ENCODE results near the gene CNRIP1. TPM values are rescaled to one million over a fixed set of nuclear protein-coding genes. Genes with fewer than 3 reads are reported as not detected.

CNRIP1 gene
- total RNA-seq, 1 donor from 2014 or later: not detected

DNA sequence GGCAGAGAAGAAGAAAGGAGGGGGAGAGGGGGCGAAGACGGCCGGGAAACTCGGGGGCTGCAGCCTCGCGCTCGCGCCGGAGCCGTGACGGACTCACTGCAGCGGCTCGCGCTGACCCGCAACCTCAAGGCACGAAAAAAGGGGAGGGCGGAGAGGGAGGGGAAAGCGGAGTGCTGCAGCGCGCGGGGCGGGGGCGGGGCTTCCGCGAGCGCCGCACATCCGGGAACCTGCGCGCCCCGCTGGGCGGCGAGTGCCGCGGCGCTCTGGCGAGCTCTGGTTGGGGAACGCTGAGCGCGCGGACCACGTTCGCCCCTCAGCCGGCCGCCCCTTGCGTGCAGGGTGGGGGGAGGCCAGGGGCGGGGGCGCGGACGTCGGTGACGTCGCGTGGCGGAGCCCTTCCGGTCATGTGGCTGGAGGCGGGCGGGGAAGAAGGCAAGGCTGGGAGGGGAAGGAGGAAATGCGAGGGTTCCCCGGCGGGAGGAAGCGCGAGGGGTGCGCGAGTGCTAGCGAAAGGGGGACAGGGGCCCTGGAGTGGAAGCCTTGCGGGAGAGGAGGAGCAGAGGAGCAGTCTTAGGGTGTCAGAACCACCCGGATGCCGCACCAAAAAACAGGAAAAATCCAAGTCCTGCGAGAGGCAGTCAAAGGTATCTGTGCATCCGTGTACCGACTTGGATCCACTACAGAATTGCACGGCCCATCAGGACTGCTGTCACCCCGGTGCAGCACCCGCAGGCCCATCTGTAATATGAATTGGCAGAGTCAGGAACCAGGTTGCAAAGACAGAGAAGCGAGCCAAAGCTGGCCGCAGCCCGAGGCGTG lies 67.1 kb downstream of the CNRIP1 start, which contains the start of gene PPP3R1:
PPP3R1 (minus strand) TSS at position 133 of the 819 bp plus-strand sequence. CDS start 405 bp downstream, outside the sequence.
- peak within 1 kb of the TSS; percentile 98 for H3K27ac Mint-ChIP-seq
- H3K9me3 Mint-ChIP-seq (ENCODE audit: low read depth): no peaks in the 10 kb centered on the region
- H3K4me1 Mint-ChIP-seq (ENCODE audit: low read depth): peaks cover 16% of the 10 kb centered on the region
- peak within 1 kb of the TSS; percentile 97 for H3K4me3 Mint-ChIP-seq (ENCODE audit: low read depth)
- TF ChIP-seq, protein P1, sequence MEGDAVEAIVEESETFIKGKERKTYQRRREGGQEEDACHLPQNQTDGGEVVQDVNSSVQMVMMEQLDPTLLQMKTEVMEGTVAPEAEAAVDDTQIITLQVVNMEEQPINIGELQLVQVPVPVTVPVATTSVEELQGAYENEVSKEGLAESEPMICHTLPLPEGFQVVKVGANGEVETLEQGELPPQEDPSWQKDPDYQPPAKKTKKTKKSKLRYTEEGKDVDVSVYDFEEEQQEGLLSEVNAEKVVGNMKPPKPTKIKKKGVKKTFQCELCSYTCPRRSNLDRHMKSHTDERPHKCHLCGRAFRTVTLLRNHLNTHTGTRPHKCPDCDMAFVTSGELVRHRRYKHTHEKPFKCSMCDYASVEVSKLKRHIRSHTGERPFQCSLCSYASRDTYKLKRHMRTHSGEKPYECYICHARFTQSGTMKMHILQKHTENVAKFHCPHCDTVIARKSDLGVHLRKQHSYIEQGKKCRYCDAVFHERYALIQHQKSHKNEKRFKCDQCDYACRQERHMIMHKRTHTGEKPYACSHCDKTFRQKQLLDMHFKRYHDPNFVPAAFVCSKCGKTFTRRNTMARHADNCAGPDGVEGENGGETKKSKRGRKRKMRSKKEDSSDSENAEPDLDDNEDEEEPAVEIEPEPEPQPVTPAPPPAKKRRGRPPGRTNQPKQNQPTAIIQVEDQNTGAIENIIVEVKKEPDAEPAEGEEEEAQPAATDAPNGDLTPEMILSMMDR (IDR thresholded peaks at IDR 0.05; ENCODE audit: unreplicated experiment): no peak
- peak; percentile 91 for DNase-seq (ENCODE audit: low spot score, unreplicated experiment)
- no peaks in the 10 kb centered on the region for H3K36me3 Mint-ChIP-seq (ENCODE audit: insufficient read depth)
- no peaks in the 10 kb centered on the region for H3K27me3 Mint-ChIP-seq

DNA sequence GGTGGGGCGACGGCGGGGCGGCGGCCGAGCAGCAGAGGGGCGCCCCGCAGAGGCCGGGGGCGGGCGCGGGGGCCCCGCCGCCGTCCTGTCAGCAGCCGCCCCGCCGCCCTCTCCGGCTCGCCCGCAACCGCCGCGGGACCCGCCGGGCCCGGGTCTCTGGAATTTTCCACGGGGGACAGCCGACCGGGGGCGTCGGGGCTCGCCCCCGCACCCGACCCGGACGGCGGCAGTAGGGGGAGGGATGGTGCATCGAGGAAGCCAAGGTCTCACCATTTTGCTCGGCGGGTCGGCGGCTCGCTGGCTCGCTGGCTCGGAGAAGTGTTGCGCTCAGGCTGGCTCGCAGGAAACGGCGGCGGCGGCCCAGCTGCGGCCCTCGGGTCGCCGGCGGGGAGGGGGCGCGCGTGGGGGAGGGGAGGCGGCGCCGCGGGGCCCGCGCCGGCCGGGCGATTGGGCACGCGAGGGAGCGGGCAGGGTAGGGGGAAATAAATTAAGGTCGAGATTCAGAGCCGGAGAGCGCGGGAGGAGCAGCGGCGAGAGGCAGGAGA lies 67.8 kb downstream of the CNRIP1 start:
- Mint-ChIP-seq H3K4me3 (ENCODE audit: low read depth) (peak overlapping the region; percentile 96), H3K27me3 (no peaks in the 10 kb centered on the region), H3K4me1 (ENCODE audit: low read depth) (peaks cover 16% of the 10 kb centered on the region), H3K36me3 (ENCODE audit: insufficient read depth) (no peaks in the 10 kb centered on the region), H3K27ac (peak overlapping the region; percentile 96), H3K9me3 (ENCODE audit: low read depth) (no peaks in the 10 kb centered on the region)
- TF ChIP-seq, protein P1 (IDR thresholded peaks at IDR 0.05; ENCODE audit: unreplicated experiment): no peak
- peak; percentile 34 for DNase-seq (ENCODE audit: low spot score, unreplicated experiment)

DNA sequence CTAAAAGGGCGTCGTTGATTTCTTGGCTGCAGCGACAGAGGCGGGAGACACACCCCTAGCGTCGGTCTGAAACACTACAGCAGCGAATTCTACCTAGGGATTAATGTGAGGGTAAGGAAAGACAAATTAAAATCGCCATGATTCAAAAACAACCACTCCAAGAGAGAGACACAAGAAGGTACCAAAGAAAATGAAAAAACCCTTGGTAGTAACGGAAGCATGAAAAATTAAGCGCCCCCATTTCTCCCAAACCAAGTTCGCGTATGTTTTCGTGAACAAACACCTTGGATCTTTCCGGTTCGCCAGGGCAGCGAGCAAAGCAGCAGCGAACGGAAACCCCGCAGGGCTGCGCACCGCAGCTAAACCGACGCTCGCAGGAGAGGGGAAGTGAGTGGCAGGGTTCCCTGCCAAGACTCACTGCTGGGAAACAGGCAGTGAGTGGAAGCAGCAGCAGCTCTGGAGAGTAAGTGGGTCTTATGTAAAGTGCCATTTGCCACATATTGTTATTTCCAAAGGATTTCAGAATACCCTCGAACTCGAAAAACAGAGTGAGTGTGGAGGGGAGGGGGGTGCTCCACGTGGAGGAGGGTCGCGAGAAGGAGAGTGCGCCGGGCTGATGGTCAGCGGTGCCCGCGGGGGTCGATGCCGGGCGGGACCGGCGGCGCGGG lies 68.4 kb downstream of the CNRIP1 start:
- H3K36me3 Mint-ChIP-seq (ENCODE audit: insufficient read depth): no peaks in the 10 kb centered on the region
- peak overlapping the region; percentile 96 for H3K4me3 Mint-ChIP-seq (ENCODE audit: low read depth)
- H3K4me1 Mint-ChIP-seq (ENCODE audit: low read depth): peaks cover 16% of the 10 kb centered on the region
- no peaks in the 10 kb centered on the region for H3K9me3 Mint-ChIP-seq (ENCODE audit: low read depth)
- peak overlapping the region; percentile 96 for H3K27ac Mint-ChIP-seq
- peak; percentile 43 for DNase-seq (ENCODE audit: low spot score, unreplicated experiment)
- H3K27me3 Mint-ChIP-seq: no peaks in the 10 kb centered on the region
- TF ChIP-seq, protein P1 (IDR thresholded peaks at IDR 0.05; ENCODE audit: unreplicated experiment): peak; percentile 72

DNA sequence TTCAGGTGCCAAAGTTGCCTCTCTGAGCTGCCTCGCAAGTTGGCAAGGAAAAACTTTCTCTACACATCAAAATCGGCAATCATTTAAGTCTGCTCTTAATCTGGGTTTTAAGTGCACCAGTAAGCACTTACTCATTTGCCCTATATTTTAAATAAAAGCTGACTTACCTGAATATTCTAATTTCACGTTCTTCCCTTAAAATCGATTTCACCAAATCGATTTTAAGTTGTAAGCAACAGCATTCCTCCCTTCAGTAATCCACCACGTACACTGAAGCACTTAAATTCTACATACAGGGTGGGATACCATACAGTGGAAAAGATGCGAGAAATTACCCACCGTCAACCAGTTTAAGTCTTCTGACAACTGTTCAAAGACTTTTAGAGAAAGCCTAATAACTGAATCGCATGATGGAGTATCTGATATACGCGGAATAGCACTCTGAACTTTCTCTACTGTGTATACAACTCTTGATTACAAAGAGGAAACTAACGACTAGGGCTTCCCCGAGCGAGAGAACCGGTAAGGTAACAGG lies 69.0 kb downstream of the CNRIP1 start:
- Mint-ChIP-seq H3K4me1 (ENCODE audit: low read depth) (peaks cover 16% of the 10 kb centered on the region), H3K36me3 (ENCODE audit: insufficient read depth) (no peaks in the 10 kb centered on the region)

More for the DNA sequence above, 69.0 kb downstream of the CNRIP1 start:
- peak overlapping the region; percentile 96 for H3K4me3 Mint-ChIP-seq (ENCODE audit: low read depth)
- H3K27me3 Mint-ChIP-seq: no peaks in the 10 kb centered on the region
- no peak for DNase-seq (ENCODE audit: low spot score, unreplicated experiment)
- peak overlapping the region; percentile 96 for H3K27ac Mint-ChIP-seq
- TF ChIP-seq, protein P1 (IDR thresholded peaks at IDR 0.05; ENCODE audit: unreplicated experiment): no peak
- H3K9me3 Mint-ChIP-seq (ENCODE audit: low read depth): no peaks in the 10 kb centered on the region

All from progenitor cell of endocrine pancreas (in vitro differentiated cells).